Mucosa of descending colon (tissue), 3 donors: ENCODE measurements around the gene HS3ST3A1. TPM values are rescaled to one million over a fixed set of nuclear protein-coding genes. Genes with fewer than 3 reads are reported as not detected.

Source experiments
- ATAC-seq: fragments of 200-7000 bp; cut with Tn5 transposase; one replicate; pipeline ENCODE4 v1.9.1; 2020; ENCODE audit warnings: mild to moderate bottlenecking, moderate library complexity
- DNase-seq, 3 donors: peaks; one replicate each; pipeline ENCODE4 v3.0.0-alpha.2; 2020
- H3K36me3 ChIP-seq: fragments of 200-600 bp; one replicate; pipeline ENCODE4 v1.8.0; 2021; ENCODE audit warnings: low read depth, mild to moderate bottlenecking
- H3K4me1 ChIP-seq: fragments of 200-600 bp; one replicate; pipeline ENCODE4 v1.8.0; 2021; ENCODE audit warnings: low read depth, mild to moderate bottlenecking
- H3K4me3 ChIP-seq: fragments of 200-600 bp; one replicate; pipeline ENCODE4 v1.8.0; 2021; ENCODE audit warnings: mild to moderate bottlenecking
- H3K9me3 ChIP-seq: fragments of 200-600 bp; one replicate; pipeline ENCODE4 v1.8.0; 2021; ENCODE audit warnings: mild to moderate bottlenecking
- CTCF ChIP-seq: fragments of 200-600 bp; IDR thresholded peaks from one replicate; pipeline ENCODE4 v1.8.0; 2022; ENCODE audit warnings: antibody characterized with exemption, mild to moderate bottlenecking
- intact Hi-C, 2 donors: fragments of 100-400 bp; cut with DNase I in 1 of 2; cut with micrococcal nuclease in 1 of 2; formaldehyde crosslinking; loops; one replicate each; pipeline versions ENCODE4 v1.11.0 to v1.11.1; 2022; cut with DNase I, micrococcal nuclease
- total RNA-seq, 3 donors: library from RNA; stranded (reverse); fragmentation: NEBNext Ultra II Directional in 2 of 3; extraction: Animal tissue kit (Norgen Biotek cat#: 25700) in 2 of 3; gene quantifications; one replicate each; pipeline versions ENCODE4 v1.2.1 to v1.2.4, GENCODE V29; 2021 to 2023
- donor health status: DM: no; HTN: no; CAD: no; lungs with moderate emphysema.
- donor health status: DM: no; HTN: no; CAD: no.
- donor health status: DM: no; HTN: yes; CAD: no.

The HS3ST3A1 gene
- total RNA-seq, 3 donors from 2014 or later = 0.65 to 1.2 TPM; not detected in 1

- intact Hi-C loops = no loop called here
- ATAC-seq = no peak
- TF ChIP-seq CTCF = no peak
- no peak overlapping the region for H3K4me3 ChIP-seq
- H3K4me1 ChIP-seq = no peaks in the 10 kb centered on the region
- DNase-seq = no peak
- no peaks in the 10 kb centered on the region for H3K9me3 ChIP-seq
- no peaks in the 10 kb centered on the region for H3K36me3 ChIP-seq
These were observed 14.3 kb upstream of the HS3ST3A1 start for GRCh38 chr17:13616031-13616430.

GRCh38 chr17:13609941-13610340 is 8.2 kb upstream of the HS3ST3A1 start:
- H3K9me3 ChIP-seq = no peaks in the 10 kb centered on the region
- H3K4me1 ChIP-seq = no peaks in the 10 kb centered on the region
- no peak for ATAC-seq
- no peak for TF ChIP-seq CTCF
- intact Hi-C loops = no loop called here
- DNase-seq = no peak
- no peak overlapping the region for H3K4me3 ChIP-seq
- no peaks in the 10 kb centered on the region for H3K36me3 ChIP-seq

- DNase-seq (no peak), ATAC-seq (peak; percentile 32)
- no peak for TF ChIP-seq CTCF
- H3K4me3 ChIP-seq = no peak overlapping the region
- no peaks in the 10 kb centered on the region for H3K36me3 ChIP-seq
- intact Hi-C loops = no loop called here
- peaks cover 3% of the 10 kb centered on the region for H3K4me1 ChIP-seq
- no peaks in the 10 kb centered on the region for H3K9me3 ChIP-seq
These were observed 380 bp downstream of the HS3ST3A1 start for GRCh38 chr17:13601322-13601775.

- DNase-seq (peak in 1 of 3 donors; percentile 26), ATAC-seq (peak; percentile 8)
- peaks cover 3% of the 10 kb centered on the region for H3K4me1 ChIP-seq
- no peak overlapping the region for H3K4me3 ChIP-seq
- no peak for TF ChIP-seq CTCF
- intact Hi-C loops = no loop called here
- H3K36me3 ChIP-seq = no peaks in the 10 kb centered on the region
- no peaks in the 10 kb centered on the region for H3K9me3 ChIP-seq
These were observed 1.0 kb downstream of the HS3ST3A1 start for GRCh38 chr17:13600475-13601321.

GRCh38 chr17:13599864-13600263 is 1.9 kb downstream of the HS3ST3A1 start:
- DNase-seq = no peak
- H3K4me3 ChIP-seq = no peak overlapping the region
- no peaks in the 10 kb centered on the region for H3K36me3 ChIP-seq
- no peak for ATAC-seq
- intact Hi-C loops = loop anchor here (5.0 to 10.0 kb wide), 2 partner anchors 702 to 1325 kb away; partner anchors contain the start of gene HS3ST3B1 (in 2 of the 2)
- no peaks in the 10 kb centered on the region for H3K9me3 ChIP-seq
- peaks cover 3% of the 10 kb centered on the region for H3K4me1 ChIP-seq
- no peak for TF ChIP-seq CTCF
